ENCODE measurements around the gene QKI.
"Not testable (repeated sequence)": the region's sequence is repeated elsewhere in the genome, so short reads cannot be mapped to it uniquely, and the experiment has no call there.

- not testable (repeated sequence) for TF ChIP-seq CTCF (IDR thresholded peaks at IDR 0.05; ENCODE audit: poor library complexity); EZH2phosphoT487 (IDR thresholded peaks at IDR 0.05; ENCODE audit: low read depth, severe bottlenecking, unreplicated experiment)
Measured at GRCh38 chr6:163433486-163433885, 19.0 kb downstream of the QKI start.

All from hepatocyte (in vitro differentiated cells).